A549 treated with CORT108297 at 1 μM for 4 hours (cell line): ENCODE data around the gene HPD. TPM values are rescaled to one million over a fixed set of nuclear protein-coding genes. Genes with fewer than 3 reads are reported as not detected.

Experiments
- total RNA-seq: library from RNA; stranded (reverse); fragments of 200-300 nt; extraction: Qiagen RNA extraction; gene quantifications from 5 replicates; pipeline ENCODE4 v1.2.3, GENCODE V29; 2022

Gene HPD
- total RNA-seq, result 0.72 to 1.8 TPM (median 1.6 TPM) in 5 replicates

GRCh38 chr12:121858662-121859572 lies at the start of gene HPD:
HPD (minus strand) TSS chr12:121858859; CDS start chr12:121858823, 36 bp downstream.

GRCh38 chr12:121888478-121889273 lies 30.0 kb upstream of the HPD start, which contains the start of gene PSMD9:
PSMD9 (plus strand) TSS chr12:121888790; CDS start chr12:121888857, 67 bp downstream.

GRCh38 chr12:121803861-121804416 lies 54.7 kb downstream of the HPD start, which contains the start of gene SETD1B:
SETD1B (plus strand) TSS chr12:121804009; CDS start chr12:121804738, 729 bp downstream.

GRCh38 chr12:121793440-121793837 lies 65.2 kb downstream of the HPD start, which contains the start of gene RHOF:
RHOF (minus strand) TSS chr12:121793688; CDS start chr12:121793633, 55 bp downstream.

Other genes with a start within 250 kb of the HPD start
- gene ORAI1, start 232.3 kb downstream of the HPD start, total RNA-seq, result 23.6 to 44.2 TPM (median 42.9 TPM) in 5 replicates
- gene MORN3, start 189.2 kb downstream of the HPD start, total RNA-seq, result 0.12 to 0.51 TPM (median 0.23 TPM) in 5 replicates
- gene TMEM120B, start 146.1 kb downstream of the HPD start, total RNA-seq, result 7.8 to 14.5 TPM (median 13.1 TPM) in 5 replicates
- gene RHOF, start 65.2 kb downstream of the HPD start, total RNA-seq, result 131 to 171 TPM (median 161 TPM) in 5 replicates
- gene SETD1B, start 54.9 kb downstream of the HPD start, total RNA-seq, result 10.1 to 15.2 TPM (median 13.6 TPM) in 5 replicates
- gene PSMD9, start 29.9 kb upstream of the HPD start, total RNA-seq, result 117 to 166 TPM (median 127 TPM) in 5 replicates
- gene CFAP251, start 59.7 kb upstream of the HPD start, total RNA-seq, result 1.1 to 1.3 TPM (median 1.2 TPM) in 5 replicates
- gene BCL7A, start 163.0 kb upstream of the HPD start, total RNA-seq, result 9.8 to 12.8 TPM (median 11.5 TPM) in 5 replicates
- 23.0 to 38.1 TPM (median 35.2 TPM) in 5 replicates for gene MLXIP, start 219.9 kb upstream of the HPD start, total RNA-seq